ENCODE results near the gene RGS7.

The RGS7 gene

GRCh38 chr1:241114699-241115233 lies 242.2 kb downstream of the RGS7 start:
- Histone ChIP-seq H3K9ac (ENCODE audit: low read depth, low read length, poor library complexity) (no peak overlapping the region), H4K91ac (ENCODE audit: low read depth, low read length, poor library complexity) (no peak overlapping the region), H4K8ac (ENCODE audit: low read depth, low read length) (no peak overlapping the region), H3K4me2 (ENCODE audit: insufficient read depth, low read length, poor library complexity, severe bottlenecking) (no peak overlapping the region), H2BK120ac (ENCODE audit: low read depth, low read length) (no peak overlapping the region), H3K4me1 (ENCODE audit: control insufficient read depth in 2 of 2, insufficient read depth in 1 of 2, low read depth in 1 of 2, low read length in 2 of 2) (no peaks in the 10 kb centered on the region), H2BK15ac (ENCODE audit: low read length) (no peak overlapping the region), H3K23ac (ENCODE audit: low read depth, low read length, poor library complexity) (no peak overlapping the region), H3K27me3 (ENCODE audit: control insufficient read depth in 3 of 3, insufficient read depth in 3 of 3, low read depth in 1 of 3, low read length in 3 of 3) (peaks cover 0 to 3% (median 0%) of the 10 kb centered on the region in 3 experiments), H2BK12ac (ENCODE audit: low read length) (no peak overlapping the region), H3K9me3 (replicated peaks in 1 of 2; ENCODE audit: control insufficient read depth in 2 of 2, insufficient read depth in 1 of 2, low read depth in 1 of 2, low read length in 2 of 2) (no peaks in the 10 kb centered on the region), H3K14ac (ENCODE audit: low read length) (no peak overlapping the region), H2AK5ac (ENCODE audit: low read depth, low read length) (no peak overlapping the region), H3K4ac (ENCODE audit: low read length) (no peak overlapping the region), H3K18ac (ENCODE audit: low read length) (no peak overlapping the region), H3K27ac (replicated peaks; ENCODE audit: low read length) (no peak overlapping the region), H2AFZ (ENCODE audit: low read length) (no peak overlapping the region), H2BK5ac (ENCODE audit: low read length) (no peak overlapping the region), H3K36me3 (replicated peaks in 1 of 2; ENCODE audit: control insufficient read depth in 2 of 2, insufficient read depth in 2 of 2, low read length in 2 of 2) (no peaks in the 10 kb centered on the region), H3K4me3 (ENCODE audit: low read length in 2 of 2) (no peak overlapping the region), H3K79me1 (ENCODE audit: low read depth, low read length) (no peaks in the 10 kb centered on the region)
- DNase-seq (ENCODE audit: low spot score), result no peak
- no CpG with 5 or more reads among the region's 1 CpG for WGBS, 2 donors (ENCODE audit: extremely low coverage in 2 of 2, insufficient read length in 2 of 2, insufficient replicate concordance in 1 of 2)

DNA sequence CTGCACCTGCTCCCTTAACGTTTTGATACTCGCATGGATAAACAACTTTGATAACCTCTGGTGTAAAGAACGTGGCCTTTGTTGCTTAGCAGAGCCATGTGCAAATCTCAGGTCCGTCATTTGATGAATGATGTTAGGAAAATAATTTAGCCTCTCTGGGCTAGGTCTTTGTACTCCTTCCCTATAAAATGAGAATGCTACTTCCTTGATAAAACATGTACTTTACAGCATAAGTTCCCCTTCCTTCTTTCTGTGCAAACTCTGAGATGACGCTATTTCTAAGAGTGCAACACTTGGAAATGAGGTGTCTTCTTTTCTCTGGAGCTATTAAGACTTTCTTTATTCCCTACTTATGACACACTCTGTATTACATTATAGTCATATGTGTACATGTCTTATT lies 243.4 kb downstream of the RGS7 start:
- no peak for DNase-seq (ENCODE audit: low spot score)
- H3K36me3 ChIP-seq (replicated peaks in 1 of 2; ENCODE audit: control insufficient read depth in 2 of 2, insufficient read depth in 2 of 2, low read length in 2 of 2), result no peaks in the 10 kb centered on the region
- H3K4me2 ChIP-seq (ENCODE audit: insufficient read depth, low read length, poor library complexity, severe bottlenecking), result no peak overlapping the region
- no peak overlapping the region for H2AK5ac ChIP-seq (ENCODE audit: low read depth, low read length)
- H3K14ac ChIP-seq (ENCODE audit: low read length), result no peak overlapping the region
- no peak overlapping the region for H4K91ac ChIP-seq (ENCODE audit: low read depth, low read length, poor library complexity)
- no peak overlapping the region for H2BK12ac ChIP-seq (ENCODE audit: low read length)
- no CpG with 5 or more reads among the region's 5 CpGs for WGBS, 2 donors (ENCODE audit: extremely low coverage in 2 of 2, insufficient read length in 2 of 2, insufficient replicate concordance in 1 of 2)
- H3K4me1 ChIP-seq (ENCODE audit: control insufficient read depth in 2 of 2, insufficient read depth in 1 of 2, low read depth in 1 of 2, low read length in 2 of 2), result no peaks in the 10 kb centered on the region
- H2BK120ac ChIP-seq (ENCODE audit: low read depth, low read length), result no peak overlapping the region
- H3K4me3 ChIP-seq (ENCODE audit: low read length in 2 of 2), result no peak overlapping the region
- no peak overlapping the region for H2AFZ ChIP-seq (ENCODE audit: low read length)
- no peak overlapping the region for H3K9ac ChIP-seq (ENCODE audit: low read depth, low read length, poor library complexity)
- H3K23ac ChIP-seq (ENCODE audit: low read depth, low read length, poor library complexity), result no peak overlapping the region
- H3K4ac ChIP-seq (ENCODE audit: low read length), result no peak overlapping the region
- H2BK5ac ChIP-seq (ENCODE audit: low read length), result no peak overlapping the region
- H3K27ac ChIP-seq (replicated peaks; ENCODE audit: low read length), result no peak overlapping the region
- no peak overlapping the region for H4K8ac ChIP-seq (ENCODE audit: low read depth, low read length)
- H3K9me3 ChIP-seq (replicated peaks in 1 of 2; ENCODE audit: control insufficient read depth in 2 of 2, insufficient read depth in 1 of 2, low read depth in 1 of 2, low read length in 2 of 2), result no peaks in the 10 kb centered on the region
- H3K79me1 ChIP-seq (ENCODE audit: low read depth, low read length), result no peaks in the 10 kb centered on the region
- H3K18ac ChIP-seq (ENCODE audit: low read length), result no peak overlapping the region
- peaks cover 0 to 3% (median 0%) of the 10 kb centered on the region in 3 experiments for H3K27me3 ChIP-seq (ENCODE audit: control insufficient read depth in 3 of 3, insufficient read depth in 3 of 3, low read depth in 1 of 3, low read length in 3 of 3)
- no peak overlapping the region for H2BK15ac ChIP-seq (ENCODE audit: low read length)

DNA sequence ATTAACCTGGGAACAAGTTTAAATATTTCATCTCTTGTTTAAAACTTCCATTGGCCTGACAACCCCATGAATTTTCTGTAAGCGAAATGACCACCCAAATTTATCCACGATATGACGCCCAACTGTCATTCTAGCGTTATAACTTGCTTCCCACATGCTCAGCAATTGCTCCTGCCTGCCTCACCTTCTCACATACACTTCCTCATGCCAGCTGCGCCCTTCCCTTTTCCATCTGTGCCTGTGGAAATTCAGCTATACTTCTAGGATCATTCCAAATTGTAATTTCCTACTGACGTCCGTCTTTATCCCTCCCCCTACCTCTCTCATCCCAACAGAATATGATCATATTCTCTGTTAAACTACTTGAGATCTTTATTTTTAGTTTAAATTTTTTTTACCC lies 248.0 kb downstream of the RGS7 start:
- no peaks in the 10 kb centered on the region for H3K9me3 ChIP-seq (replicated peaks in 1 of 2; ENCODE audit: control insufficient read depth in 2 of 2, insufficient read depth in 1 of 2, low read depth in 1 of 2, low read length in 2 of 2)
- peaks cover 0 to 3% (median 0%) of the 10 kb centered on the region in 3 experiments for H3K27me3 ChIP-seq (ENCODE audit: control insufficient read depth in 3 of 3, insufficient read depth in 3 of 3, low read depth in 1 of 3, low read length in 3 of 3)
- no peak overlapping the region for H2BK5ac ChIP-seq (ENCODE audit: low read length)
- H3K18ac ChIP-seq (ENCODE audit: low read length), result no peak overlapping the region
- H2BK12ac ChIP-seq (ENCODE audit: low read length), result no peak overlapping the region
- no peak overlapping the region for H3K14ac ChIP-seq (ENCODE audit: low read length)
- no peaks in the 10 kb centered on the region for H3K36me3 ChIP-seq (replicated peaks in 1 of 2; ENCODE audit: control insufficient read depth in 2 of 2, insufficient read depth in 2 of 2, low read length in 2 of 2)
- H3K4ac ChIP-seq (ENCODE audit: low read length), result no peak overlapping the region
- no peak overlapping the region for H3K23ac ChIP-seq (ENCODE audit: low read depth, low read length, poor library complexity)
- H2BK120ac ChIP-seq (ENCODE audit: low read depth, low read length), result no peak overlapping the region
- H4K8ac ChIP-seq (ENCODE audit: low read depth, low read length), result peak overlapping the region; percentile 17
- no peak for DNase-seq (ENCODE audit: low spot score)
- H2BK15ac ChIP-seq (ENCODE audit: low read length), result no peak overlapping the region
- no peak overlapping the region for H2AK5ac ChIP-seq (ENCODE audit: low read depth, low read length)
- no CpG with 5 or more reads among the region's 7 CpGs for WGBS, 2 donors (ENCODE audit: extremely low coverage in 2 of 2, insufficient read length in 2 of 2, insufficient replicate concordance in 1 of 2)
- H2AFZ ChIP-seq (ENCODE audit: low read length), result no peak overlapping the region
- H3K79me1 ChIP-seq (ENCODE audit: low read depth, low read length), result no peaks in the 10 kb centered on the region
- H3K27ac ChIP-seq (replicated peaks; ENCODE audit: low read length), result no peak overlapping the region
- no peaks in the 10 kb centered on the region for H3K4me1 ChIP-seq (ENCODE audit: control insufficient read depth in 2 of 2, insufficient read depth in 1 of 2, low read depth in 1 of 2, low read length in 2 of 2)
- H3K9ac ChIP-seq (ENCODE audit: low read depth, low read length, poor library complexity), result no peak overlapping the region
- no peak overlapping the region for H3K4me3 ChIP-seq (ENCODE audit: low read length in 2 of 2)
- H3K4me2 ChIP-seq (ENCODE audit: insufficient read depth, low read length, poor library complexity, severe bottlenecking), result no peak overlapping the region
- H4K91ac ChIP-seq (ENCODE audit: low read depth, low read length, poor library complexity), result no peak overlapping the region

GRCh38 chr1:241105147-241105546 lies 251.9 kb downstream of the RGS7 start:
- Histone ChIP-seq H2AK5ac (ENCODE audit: low read depth, low read length) (no peak overlapping the region), H2BK12ac (ENCODE audit: low read length) (no peak overlapping the region), H3K4me1 (ENCODE audit: control insufficient read depth in 2 of 2, insufficient read depth in 1 of 2, low read depth in 1 of 2, low read length in 2 of 2) (no peaks in the 10 kb centered on the region), H3K4me2 (ENCODE audit: insufficient read depth, low read length, poor library complexity, severe bottlenecking) (no peak overlapping the region), H2BK5ac (ENCODE audit: low read length) (no peak overlapping the region), H2BK120ac (ENCODE audit: low read depth, low read length) (no peak overlapping the region), H4K8ac (ENCODE audit: low read depth, low read length) (no peak overlapping the region), H2AFZ (ENCODE audit: low read length) (no peak overlapping the region), H3K9ac (ENCODE audit: low read depth, low read length, poor library complexity) (no peak overlapping the region), H4K91ac (ENCODE audit: low read depth, low read length, poor library complexity) (no peak overlapping the region), H3K36me3 (replicated peaks in 1 of 2; ENCODE audit: control insufficient read depth in 2 of 2, insufficient read depth in 2 of 2, low read length in 2 of 2) (no peaks in the 10 kb centered on the region), H3K9me3 (replicated peaks in 1 of 2; ENCODE audit: control insufficient read depth in 2 of 2, insufficient read depth in 1 of 2, low read depth in 1 of 2, low read length in 2 of 2) (no peaks in the 10 kb centered on the region), H2BK15ac (ENCODE audit: low read length) (no peak overlapping the region), H3K14ac (ENCODE audit: low read length) (no peak overlapping the region), H3K23ac (ENCODE audit: low read depth, low read length, poor library complexity) (no peak overlapping the region), H3K79me1 (ENCODE audit: low read depth, low read length) (no peaks in the 10 kb centered on the region), H3K27ac (replicated peaks; ENCODE audit: low read length) (no peak overlapping the region), H3K4me3 (ENCODE audit: low read length in 2 of 2) (no peak overlapping the region), H3K27me3 (ENCODE audit: control insufficient read depth in 3 of 3, insufficient read depth in 3 of 3, low read depth in 1 of 3, low read length in 3 of 3) (no peaks in the 10 kb centered on the region), H3K18ac (ENCODE audit: low read length) (no peak overlapping the region), H3K4ac (ENCODE audit: low read length) (no peak overlapping the region)
- no CpG with 5 or more reads among the region's 3 CpGs for WGBS, 2 donors (ENCODE audit: extremely low coverage in 2 of 2, insufficient read length in 2 of 2, insufficient replicate concordance in 1 of 2)
- DNase-seq (ENCODE audit: low spot score), result no peak
